Measurements from ENCODE around the gene LYAR.

- TF ChIP-seq POLR2A (IDR thresholded peaks at IDR 0.05): no peak
- TF ChIP-seq POLR2AphosphoS5 (IDR thresholded peaks at IDR 0.05): no peak
- no peak for TF ChIP-seq CTCF (IDR thresholded peaks at IDR 0.05)
Observed at GRCh38 chr4:4270529-4270928, 19.4 kb downstream of the LYAR start.
